Activated naive CD4-positive, alpha-beta T cell treated with anti-CD3 and anti-CD28 coated beads for 36 hours (primary cell): ENCODE results near the gene PDE11A. TPM values are rescaled to one million over a fixed set of nuclear protein-coding genes. Genes with fewer than 3 reads are reported as not detected.

Experiments
- CTCF ChIA-PET: fragments of 350-600 bp; sonication (Branson Sonifier 250); formaldehyde crosslinking; loops from one replicate; lab custom pipeline; 2021; ENCODE audit warnings: antibody characterized with exemption; lab: Charles Lee
- DNase-seq: peaks from one replicate; pipeline ENCODE4 v3.0.0-alpha.2; 2020
- H3K27ac Mint-ChIP-seq: one replicate; pipeline ENCODE4 v1.8.0; 2021; ENCODE audit warnings: mild to moderate bottlenecking, mixed read lengths
- H3K27me3 Mint-ChIP-seq: one replicate; pipeline ENCODE4 v1.8.0; 2021; ENCODE audit warnings: low read depth, mixed read lengths
- H3K36me3 Mint-ChIP-seq: one replicate; pipeline ENCODE4 v1.8.0; 2021; ENCODE audit warnings: low read depth, mixed read lengths
- H3K4me1 Mint-ChIP-seq: one replicate; pipeline ENCODE4 v1.8.0; 2021; ENCODE audit warnings: low read depth, mixed read lengths
- H3K4me3 Mint-ChIP-seq: one replicate; pipeline ENCODE4 v1.8.0; 2021; ENCODE audit warnings: mild to moderate bottlenecking, moderate library complexity, mixed read lengths
- H3K9me3 Mint-ChIP-seq: one replicate; pipeline ENCODE4 v1.8.0; 2021; ENCODE audit warnings: mixed read lengths
- intact Hi-C: fragments of 100-400 bp; cut with micrococcal nuclease; formaldehyde crosslinking; loops from one replicate; pipeline ENCODE4 v1.15.1; 2023
- total RNA-seq, 2 experiments: library from RNA; stranded (reverse); gene quantifications; one replicate each; pipeline ENCODE4 v1.2.3, GENCODE V29; 2021

Gene PDE11A
- total RNA-seq, 2 experiments from 2014 or later = not detected

- peaks cover 5% of the 10 kb centered on the region for H3K27me3 Mint-ChIP-seq
- no peak overlapping the region for H3K4me3 Mint-ChIP-seq
- H3K36me3 Mint-ChIP-seq = no peaks in the 10 kb centered on the region
- no peak overlapping the region for H3K27ac Mint-ChIP-seq
- H3K9me3 Mint-ChIP-seq = no peaks in the 10 kb centered on the region
- H3K4me1 Mint-ChIP-seq = no peaks in the 10 kb centered on the region
- CTCF ChIA-PET = no interaction called here
- DNase-seq = no peak
- intact Hi-C loops = no loop called here
Measured at GRCh38 chr2:177705511-177706173, 366.9 kb downstream of the PDE11A start.

- DNase-seq = no peak
- Mint-ChIP-seq H3K27ac (no peak overlapping the region), H3K27me3 (peaks cover 5% of the 10 kb centered on the region), H3K4me1 (no peaks in the 10 kb centered on the region), H3K36me3 (no peaks in the 10 kb centered on the region), H3K4me3 (no peak overlapping the region), H3K9me3 (no peaks in the 10 kb centered on the region)
- CTCF ChIA-PET = no interaction called here
- intact Hi-C loops = no loop called here
Measured at GRCh38 chr2:177703159-177703558, 369.4 kb downstream of the PDE11A start.

- Mint-ChIP-seq H3K27me3 (peaks cover 7% of the 10 kb centered on the region), H3K27ac (no peak overlapping the region), H3K4me3 (no peak overlapping the region), H3K36me3 (no peaks in the 10 kb centered on the region), H3K4me1 (no peaks in the 10 kb centered on the region), H3K9me3 (no peaks in the 10 kb centered on the region)
- CTCF ChIA-PET = no interaction called here
- DNase-seq = no peak
- intact Hi-C loops = no loop called here
Measured at GRCh38 chr2:177698281-177698680, 374.3 kb downstream of the PDE11A start.

GRCh38 chr2:177694348-177694747 lies 378.2 kb downstream of the PDE11A start:
- Mint-ChIP-seq H3K36me3 (no peaks in the 10 kb centered on the region), H3K27ac (no peak overlapping the region), H3K9me3 (no peaks in the 10 kb centered on the region), H3K4me1 (no peaks in the 10 kb centered on the region), H3K27me3 (peaks cover 8% of the 10 kb centered on the region), H3K4me3 (no peak overlapping the region)
- intact Hi-C loops = no loop called here
- CTCF ChIA-PET = no interaction called here
- DNase-seq = no peak

- Mint-ChIP-seq H3K4me1 (no peaks in the 10 kb centered on the region), H3K27me3 (peaks cover 8% of the 10 kb centered on the region), H3K36me3 (no peaks in the 10 kb centered on the region), H3K4me3 (no peak overlapping the region), H3K9me3 (no peaks in the 10 kb centered on the region), H3K27ac (no peak overlapping the region)
- CTCF ChIA-PET = no interaction called here
- intact Hi-C loops = no loop called here
- DNase-seq = no peak
Measured at GRCh38 chr2:177693658-177694339, 378.8 kb downstream of the PDE11A start.

- H3K4me3 Mint-ChIP-seq = no peak overlapping the region
- H3K4me1 Mint-ChIP-seq = no peaks in the 10 kb centered on the region
- H3K27me3 Mint-ChIP-seq = peaks cover 8% of the 10 kb centered on the region
- H3K27ac Mint-ChIP-seq = no peak overlapping the region
- no peak for DNase-seq
- intact Hi-C loops = no loop called here
- CTCF ChIA-PET = no interaction called here
- H3K36me3 Mint-ChIP-seq = no peaks in the 10 kb centered on the region
- H3K9me3 Mint-ChIP-seq = no peaks in the 10 kb centered on the region
Measured at GRCh38 chr2:177692783-177693269, 379.8 kb downstream of the PDE11A start.

GRCh38 chr2:177692042-177692782 lies 380.4 kb downstream of the PDE11A start:
- no peak overlapping the region for H3K4me3 Mint-ChIP-seq
- no peak overlapping the region for H3K27ac Mint-ChIP-seq
- intact Hi-C loops = no loop called here
- no peaks in the 10 kb centered on the region for H3K36me3 Mint-ChIP-seq
- H3K4me1 Mint-ChIP-seq = no peaks in the 10 kb centered on the region
- no peaks in the 10 kb centered on the region for H3K9me3 Mint-ChIP-seq
- CTCF ChIA-PET = no interaction called here
- peaks cover 8% of the 10 kb centered on the region for H3K27me3 Mint-ChIP-seq
- DNase-seq = no peak

- intact Hi-C loops = no loop called here
- peaks cover 3% of the 10 kb centered on the region for H3K27me3 Mint-ChIP-seq
- no peaks in the 10 kb centered on the region for H3K4me1 Mint-ChIP-seq
- DNase-seq = no peak
- CTCF ChIA-PET = interaction anchor here (0.6 to 0.7 kb wide), 2 partner anchors 26 to 42 kb away, joined by 3 read pairs; no protein-coding TSS in a partner anchor
- H3K27ac Mint-ChIP-seq = no peak overlapping the region
- H3K36me3 Mint-ChIP-seq = no peaks in the 10 kb centered on the region
- H3K9me3 Mint-ChIP-seq = no peaks in the 10 kb centered on the region
- H3K4me3 Mint-ChIP-seq = no peak overlapping the region
Measured at GRCh38 chr2:177691177-177691576, 381.4 kb downstream of the PDE11A start.

- no peak overlapping the region for H3K27ac Mint-ChIP-seq
- CTCF ChIA-PET = no interaction called here
- no peaks in the 10 kb centered on the region for H3K36me3 Mint-ChIP-seq
- no peaks in the 10 kb centered on the region for H3K9me3 Mint-ChIP-seq
- H3K27me3 Mint-ChIP-seq = peaks cover 3% of the 10 kb centered on the region
- H3K4me1 Mint-ChIP-seq = no peaks in the 10 kb centered on the region
- no peak overlapping the region for H3K4me3 Mint-ChIP-seq
- DNase-seq = no peak
- intact Hi-C loops = no loop called here
Measured at GRCh38 chr2:177689623-177690022, 383.0 kb downstream of the PDE11A start.

GRCh38 chr2:177688844-177689243 lies 383.7 kb downstream of the PDE11A start:
- intact Hi-C loops = no loop called here
- H3K36me3 Mint-ChIP-seq = no peaks in the 10 kb centered on the region
- no peaks in the 10 kb centered on the region for H3K9me3 Mint-ChIP-seq
- H3K4me1 Mint-ChIP-seq = no peaks in the 10 kb centered on the region
- H3K4me3 Mint-ChIP-seq = no peak overlapping the region
- peaks cover 3% of the 10 kb centered on the region for H3K27me3 Mint-ChIP-seq
- no peak for DNase-seq
- no peak overlapping the region for H3K27ac Mint-ChIP-seq
- CTCF ChIA-PET = interaction anchor here (0.6 kb wide), 1 partner anchor 1667 kb away, joined by 5 read pairs; no protein-coding TSS in a partner anchor

GRCh38 chr2:177683661-177684069 lies 388.9 kb downstream of the PDE11A start:
- intact Hi-C loops = no loop called here
- Mint-ChIP-seq H3K4me3 (no peak overlapping the region), H3K27ac (no peak overlapping the region), H3K4me1 (no peaks in the 10 kb centered on the region), H3K9me3 (no peaks in the 10 kb centered on the region), H3K36me3 (no peaks in the 10 kb centered on the region), H3K27me3 (no peaks in the 10 kb centered on the region)
- no peak for DNase-seq
- CTCF ChIA-PET = no interaction called here

GRCh38 chr2:177682836-177683660 lies 389.5 kb downstream of the PDE11A start:
- H3K36me3 Mint-ChIP-seq = no peaks in the 10 kb centered on the region
- no peaks in the 10 kb centered on the region for H3K27me3 Mint-ChIP-seq
- intact Hi-C loops = no loop called here
- no peak overlapping the region for H3K27ac Mint-ChIP-seq
- no peak for DNase-seq
- no peaks in the 10 kb centered on the region for H3K9me3 Mint-ChIP-seq
- no peak overlapping the region for H3K4me3 Mint-ChIP-seq
- H3K4me1 Mint-ChIP-seq = no peaks in the 10 kb centered on the region
- CTCF ChIA-PET = no interaction called here
